ENCODE results near the gene TIFAB.

GRCh38 chr5:135491552-135492318, 39.6 kb upstream of the TIFAB start:
- TF ChIP-seq CTCF (IDR thresholded peaks at IDR 0.05) (no peak), POLR2A (IDR thresholded peaks at IDR 0.05) (no peak)
